ENCODE measurements around the gene FBRS. TPM values are rescaled to one million over a fixed set of nuclear protein-coding genes. Genes with fewer than 3 reads are reported as not detected.
A peak's percentile ranks its signal among the peaks of the same experiment; 100 is the strongest.

FBRS gene
- total and polyA plus RNA-seq, 2 of the 13 experiments (the other 11 are each of a cell fraction or from before 2014, with no cell fraction given): 13.7 to 16.2 TPM

GRCh38 chr16:30657866-30658730 is at the start of gene FBRS (continued):
- TF ChIP-seq THYN1 (CRISPR knock-in tag; IDR thresholded peaks at IDR 0.05; ENCODE audit: borderline replicate concordance, low read depth) (no peak), ZNF17 (CRISPR knock-in tag; IDR thresholded peaks at IDR 0.05) (no peak), TOPORS (CRISPR knock-in tag; IDR thresholded peaks at IDR 0.05) (no peak; the same call in 1 of the 2 replicates), ZBTB40 (IDR thresholded peaks at IDR 0.05) (no peak), ZBTB40 (CRISPR knock-in tag; IDR thresholded peaks at IDR 0.05) (peak; percentile 9; the same call in 1 of the 2 replicates), ZNF160 (CRISPR knock-in tag; IDR thresholded peaks at IDR 0.05) (peak; percentile 48), GPN1 (CRISPR knock-in tag; IDR thresholded peaks at IDR 0.05; ENCODE audit: borderline replicate concordance) (0 out of 2 replicates have a peak, but pooled peaks have one; percentile 38), FOSL1 (CRISPR knock-in tag; IDR thresholded peaks at IDR 0.05; ENCODE audit: borderline replicate concordance) (no peak), RNF219 (CRISPR knock-in tag; IDR thresholded peaks at IDR 0.05) (no peak), MYC (CRISPR knock-in tag; IDR thresholded peaks at IDR 0.05; ENCODE audit: borderline replicate concordance) (peak; percentile 74), POGZ (CRISPR knock-in tag; IDR thresholded peaks at IDR 0.05) (peak; percentile 60; the same call in 1 of the 2 replicates), NFATC3 (CRISPR knock-in tag; IDR thresholded peaks at IDR 0.05) (no peak)
- TF ChIP-seq, protein P1, sequence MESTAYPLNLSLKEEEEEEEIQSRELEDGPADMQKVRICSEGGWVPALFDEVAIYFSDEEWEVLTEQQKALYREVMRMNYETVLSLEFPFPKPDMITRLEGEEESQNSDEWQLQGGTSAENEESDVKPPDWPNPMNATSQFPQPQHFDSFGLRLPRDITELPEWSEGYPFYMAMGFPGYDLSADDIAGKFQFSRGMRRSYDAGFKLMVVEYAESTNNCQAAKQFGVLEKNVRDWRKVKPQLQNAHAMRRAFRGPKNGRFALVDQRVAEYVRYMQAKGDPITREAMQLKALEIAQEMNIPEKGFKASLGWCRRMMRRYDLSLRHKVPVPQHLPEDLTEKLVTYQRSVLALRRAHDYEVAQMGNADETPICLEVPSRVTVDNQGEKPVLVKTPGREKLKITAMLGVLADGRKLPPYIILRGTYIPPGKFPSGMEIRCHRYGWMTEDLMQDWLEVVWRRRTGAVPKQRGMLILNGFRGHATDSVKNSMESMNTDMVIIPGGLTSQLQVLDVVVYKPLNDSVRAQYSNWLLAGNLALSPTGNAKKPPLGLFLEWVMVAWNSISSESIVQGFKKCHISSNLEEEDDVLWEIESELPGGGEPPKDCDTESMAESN (CRISPR knock-in tag; conservative IDR thresholded peaks at IDR 0.05): peak; percentile 93
- TF ChIP-seq, protein P2, sequence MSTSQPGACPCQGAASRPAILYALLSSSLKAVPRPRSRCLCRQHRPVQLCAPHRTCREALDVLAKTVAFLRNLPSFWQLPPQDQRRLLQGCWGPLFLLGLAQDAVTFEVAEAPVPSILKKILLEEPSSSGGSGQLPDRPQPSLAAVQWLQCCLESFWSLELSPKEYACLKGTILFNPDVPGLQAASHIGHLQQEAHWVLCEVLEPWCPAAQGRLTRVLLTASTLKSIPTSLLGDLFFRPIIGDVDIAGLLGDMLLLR (CRISPR knock-in tag; IDR thresholded peaks at IDR 0.05): peak; percentile 65
